Daoy (cell line): Measurements from ENCODE around the gene F10. TPM values are rescaled to one million over a fixed set of nuclear protein-coding genes. Genes with fewer than 3 reads are reported as not detected.

Source experiments
- DNase-seq: peaks from one replicate; pipeline ENCODE4 v3.0.0-alpha.2; 2015; ENCODE audit warnings: low read depth
- total RNA-seq: library from RNA; depleted of rRNA; stranded (reverse); fragments of >200 nt; shearing (Covaris generic); gene quantifications from 2 replicates; pipeline ENCODE4 v1.2.3, GENCODE V29; 2014

The F10 gene
- total RNA-seq, 1 experiment from 2014 or later: not detected

DNA sequence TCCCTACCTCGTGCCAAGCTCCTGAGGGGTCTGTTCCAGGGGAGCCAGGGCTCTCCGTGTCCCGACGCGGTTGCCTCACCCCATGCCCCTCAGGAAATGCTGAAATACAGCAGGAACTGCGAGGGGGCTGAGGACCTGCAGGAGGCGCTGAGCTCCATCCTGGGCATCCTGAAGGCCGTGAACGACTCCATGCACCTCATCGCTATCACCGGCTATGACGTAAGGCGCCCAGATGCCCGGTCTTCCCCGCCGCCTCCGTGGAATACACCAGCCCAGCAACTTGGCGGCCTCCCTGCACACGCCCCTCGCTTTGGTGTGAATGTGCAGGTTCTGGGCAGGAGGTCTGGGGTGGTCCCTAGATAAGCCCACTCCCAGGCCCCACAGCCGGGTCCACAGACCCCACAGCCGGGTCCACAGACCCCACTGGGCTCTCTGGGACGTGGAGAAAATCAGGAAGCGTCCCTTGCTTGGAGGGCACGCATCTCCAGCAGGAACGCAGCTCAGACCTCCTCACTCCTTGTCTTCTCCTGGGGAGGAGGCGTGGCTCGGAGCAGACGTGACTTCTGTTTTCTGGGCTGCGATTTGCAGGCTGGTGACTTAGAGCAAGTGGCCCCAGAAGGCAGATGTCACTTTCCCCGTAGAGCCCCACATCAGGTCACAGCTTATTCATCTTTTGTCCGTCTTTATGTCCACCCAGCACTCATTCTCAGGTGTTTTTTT, 36.4 kb upstream of the F10 start:
- DNase-seq: peak; percentile 24

DNA sequence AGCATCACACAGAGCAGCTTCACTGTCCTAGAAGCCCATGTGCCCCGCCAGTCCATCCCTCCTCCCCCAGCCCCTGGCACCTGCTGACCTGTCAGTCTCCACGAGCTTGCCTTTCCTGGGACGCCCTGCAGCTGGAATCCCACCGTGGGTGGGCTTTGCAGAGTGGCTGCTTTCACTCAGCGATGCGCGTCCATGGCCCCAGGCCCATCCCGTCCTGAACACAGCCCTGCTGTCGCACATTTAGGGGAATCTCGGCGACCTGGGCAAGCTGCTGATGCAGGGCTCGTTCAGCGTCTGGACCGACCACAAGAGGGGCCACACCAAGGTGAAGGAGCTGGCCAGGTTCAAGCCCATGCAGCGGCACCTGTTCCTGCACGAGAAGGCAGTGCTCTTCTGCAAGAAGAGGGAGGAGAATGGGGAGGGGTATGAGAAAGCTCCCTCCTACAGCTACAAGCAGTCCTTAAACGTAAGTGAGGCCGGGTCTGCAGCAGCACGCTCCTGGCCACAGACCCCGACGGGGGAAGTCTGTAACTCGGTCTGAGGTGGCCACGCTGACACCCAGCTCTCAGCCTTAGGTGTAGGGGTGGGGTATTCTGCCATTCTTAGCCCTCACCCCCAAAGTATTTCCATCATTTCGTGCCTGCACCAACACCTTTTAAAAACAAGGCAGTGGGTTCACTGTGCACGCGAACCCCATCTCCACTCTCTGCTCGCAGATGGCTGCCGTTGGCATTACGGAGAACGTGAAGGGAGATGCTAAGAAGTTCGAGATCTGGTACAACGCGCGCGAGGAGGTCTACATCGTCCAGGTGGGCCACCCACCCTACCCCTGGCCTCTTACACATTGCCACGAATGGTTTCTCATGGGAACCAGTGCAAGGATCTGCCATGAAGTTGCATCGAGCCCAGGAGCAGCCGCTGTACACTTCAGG, 35.3 kb upstream of the F10 start:
- no peak for DNase-seq

DNA sequence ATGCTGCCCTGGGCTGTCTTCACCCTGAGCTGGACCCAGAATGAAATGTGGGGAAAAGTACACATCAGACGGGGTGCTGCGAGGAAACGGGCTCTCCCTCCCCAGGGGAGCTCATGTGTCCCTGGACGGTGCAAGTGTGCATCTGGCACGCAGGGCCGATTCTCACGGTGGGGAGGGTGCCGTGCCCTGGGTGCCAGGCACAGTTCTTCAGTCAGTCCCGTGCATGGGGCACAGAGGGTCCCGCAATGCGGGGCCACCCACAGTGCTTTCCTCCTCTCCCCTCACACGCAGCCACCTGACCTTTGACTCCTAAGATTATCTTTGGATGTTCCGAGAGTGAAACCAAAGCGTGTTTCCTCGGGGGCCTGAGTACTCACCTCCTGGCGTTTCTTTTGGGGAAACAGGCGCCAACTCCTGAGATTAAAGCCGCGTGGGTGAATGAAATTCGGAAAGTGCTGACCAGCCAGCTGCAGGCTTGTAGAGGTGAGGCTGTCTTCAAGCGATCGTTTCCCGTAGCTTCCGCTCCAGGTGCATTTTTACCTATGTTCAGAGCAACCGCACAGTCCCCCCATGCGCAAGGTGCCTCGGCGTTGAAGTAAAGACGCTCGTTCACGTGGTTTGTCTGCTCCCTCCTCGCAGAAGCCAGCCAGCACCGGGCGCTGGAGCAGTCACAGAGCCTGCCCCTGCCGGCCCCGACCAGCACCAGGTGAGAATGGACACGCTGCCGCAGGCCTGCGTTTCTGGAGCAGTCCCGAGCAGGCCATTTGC, 34.5 kb upstream of the F10 start:
- no peak for DNase-seq

DNA sequence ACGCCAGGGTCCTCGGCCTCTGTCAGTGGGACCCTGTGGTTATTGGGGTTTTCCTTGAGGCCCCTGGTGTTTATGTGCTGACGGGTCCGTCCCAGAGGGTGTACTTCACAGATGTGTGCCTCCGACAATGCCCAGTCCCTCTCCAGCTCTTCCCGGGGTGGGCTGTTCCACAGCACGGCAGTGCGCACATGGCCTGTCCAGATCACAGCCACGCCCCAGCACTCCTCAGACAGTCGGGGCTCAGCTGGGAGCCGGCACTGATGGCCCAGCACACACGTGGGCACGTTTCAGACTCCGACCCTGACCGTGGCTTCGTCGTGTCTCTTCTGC, 33.9 kb upstream of the F10 start:
- no peak for DNase-seq

DNA sequence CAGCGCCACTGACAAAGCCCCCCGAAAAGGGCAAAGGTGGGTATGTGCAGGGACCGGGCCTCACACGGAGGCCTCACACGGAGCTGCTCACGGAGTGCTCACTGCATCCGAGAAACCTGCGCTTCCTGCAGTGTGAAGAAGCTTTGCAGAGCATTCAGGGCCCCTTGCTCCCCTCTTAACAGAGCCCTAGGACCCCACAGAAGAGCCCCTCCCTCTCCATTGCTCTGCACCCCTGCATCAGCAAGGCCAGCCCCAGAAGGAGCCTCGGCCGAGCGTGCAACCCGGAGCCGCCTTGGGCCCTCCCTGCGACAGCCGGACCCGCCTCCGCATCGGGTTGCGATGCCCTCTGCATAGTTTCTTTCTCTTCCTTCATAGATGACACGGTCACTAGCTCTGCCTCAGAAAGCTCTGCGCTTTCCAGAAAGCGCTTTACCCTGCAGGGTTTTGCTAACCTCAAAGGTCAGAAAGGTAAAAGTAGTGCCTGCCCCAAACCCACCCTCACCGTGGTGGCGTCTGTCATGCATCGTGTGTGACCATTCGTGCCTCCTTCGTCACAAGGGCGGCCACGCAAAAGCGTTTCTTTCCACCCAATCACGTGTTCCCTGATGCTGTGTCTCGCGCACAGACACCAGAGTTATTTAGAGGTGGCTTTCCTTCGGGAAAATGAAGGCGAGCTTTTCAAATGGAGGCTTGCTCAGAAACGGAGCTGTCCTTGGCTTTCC, 32.7 kb upstream of the F10 start:
- DNase-seq: no peak

DNA sequence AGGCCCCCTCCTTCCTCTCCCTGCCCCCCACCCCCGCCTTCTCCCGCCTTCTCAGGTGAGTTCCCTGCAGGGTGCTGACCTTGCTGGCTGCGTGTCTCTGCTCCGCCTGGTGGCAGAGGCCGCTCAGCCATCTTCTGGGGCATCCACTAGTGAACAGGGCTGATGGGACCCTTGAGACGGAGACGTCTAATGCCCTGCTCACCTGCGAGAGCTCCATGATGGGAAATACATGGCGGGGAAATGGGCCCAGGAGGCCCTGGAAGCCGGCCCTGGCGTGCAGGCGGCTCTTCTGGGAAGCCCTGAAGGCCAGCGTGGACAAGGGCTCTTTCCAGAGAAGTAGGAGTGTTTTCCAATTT, 32.2 kb upstream of the F10 start:
- no peak for DNase-seq

DNA sequence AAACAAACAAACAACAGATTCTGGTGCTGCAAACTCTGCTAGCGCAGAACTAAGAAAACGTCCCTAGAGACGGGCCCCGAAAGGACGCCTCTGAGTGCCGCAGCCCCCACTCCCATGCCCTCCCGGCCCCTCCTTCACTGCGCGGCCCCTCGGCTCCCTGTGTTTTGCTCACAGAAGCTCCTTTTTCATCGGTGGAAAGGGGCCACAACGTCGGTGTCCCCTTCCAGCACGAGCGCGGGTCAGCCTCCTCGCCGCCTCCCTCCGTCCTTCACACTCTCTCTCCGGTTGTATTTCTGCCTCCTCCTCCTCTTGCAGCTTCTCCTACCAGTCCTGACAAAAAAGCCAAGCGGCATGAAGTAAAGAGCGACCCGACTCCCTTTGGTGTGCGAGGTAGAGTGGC, 31.8 kb upstream of the F10 start:
- DNase-seq: no peak

DNA sequence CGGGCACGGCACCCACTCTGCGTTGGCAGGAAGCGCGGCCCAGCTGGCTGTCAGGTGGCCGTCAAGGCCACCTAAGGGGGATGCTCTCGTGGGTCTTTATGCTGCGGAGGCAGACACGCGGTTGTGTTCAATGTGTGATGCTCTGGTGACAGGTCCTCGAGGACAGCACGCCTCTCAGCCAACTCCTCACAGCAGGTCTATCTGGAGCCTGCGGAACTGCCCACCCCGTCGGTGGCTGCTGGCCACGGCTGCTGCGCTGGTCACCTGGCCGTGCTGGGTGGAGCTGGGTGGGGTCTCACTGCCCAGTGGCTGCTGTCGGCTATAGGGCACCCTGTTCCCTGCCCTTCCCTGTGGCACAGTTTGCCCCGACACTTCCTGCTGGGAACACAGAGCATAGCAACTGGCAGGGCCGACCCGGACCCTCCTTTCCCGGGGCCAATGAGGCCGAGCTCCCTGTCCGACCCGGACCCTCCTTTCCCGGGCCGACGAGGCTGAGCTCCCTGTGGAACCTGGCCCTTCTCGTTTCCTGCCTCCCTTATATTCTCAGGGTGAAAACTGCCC, 31.3 kb upstream of the F10 start:
- no peak for DNase-seq

DNA sequence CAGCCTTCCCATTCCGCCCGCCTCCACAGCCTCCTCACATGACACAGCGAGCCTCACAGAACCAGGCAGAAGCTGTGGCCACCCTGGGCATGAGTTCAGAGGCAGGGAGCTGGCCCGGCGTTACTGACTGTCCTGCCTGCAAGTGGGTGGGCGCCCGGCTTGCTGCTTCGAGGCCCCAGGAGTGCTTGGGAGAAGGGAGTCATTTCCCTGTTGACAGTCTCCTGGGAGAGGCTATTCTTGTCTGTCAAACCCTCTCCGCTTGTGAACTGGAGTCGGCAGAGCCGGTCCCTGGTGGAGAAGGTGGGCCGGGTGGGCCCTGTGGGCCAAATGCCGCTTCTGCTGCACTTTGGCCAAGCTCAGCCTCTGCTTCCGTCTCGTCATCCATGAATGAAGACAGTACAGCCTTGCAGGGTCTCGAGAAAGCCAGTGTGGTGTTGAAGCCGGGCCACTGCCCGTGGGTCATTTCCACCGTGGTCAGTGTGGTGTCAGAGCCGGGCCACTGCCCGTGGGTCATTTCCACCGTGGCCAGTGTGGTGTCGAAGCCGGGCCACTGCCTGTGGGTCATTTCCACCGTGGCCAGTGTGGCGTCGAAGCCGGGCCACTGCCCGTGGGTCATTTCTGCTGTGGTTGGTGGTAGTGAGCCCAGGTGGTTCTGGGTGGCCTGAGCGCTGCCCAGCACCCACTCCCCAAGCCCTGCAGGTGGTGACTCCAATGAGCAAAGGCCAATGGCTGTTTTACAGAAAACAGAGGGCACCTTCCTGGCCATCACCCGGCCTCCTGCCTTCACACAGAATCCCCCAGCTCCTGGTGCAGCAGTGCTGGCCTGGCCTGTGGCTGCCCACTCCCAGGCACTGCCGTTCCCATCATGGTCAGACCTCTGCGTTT, 30.5 kb upstream of the F10 start:
- DNase-seq: no peak

DNA sequence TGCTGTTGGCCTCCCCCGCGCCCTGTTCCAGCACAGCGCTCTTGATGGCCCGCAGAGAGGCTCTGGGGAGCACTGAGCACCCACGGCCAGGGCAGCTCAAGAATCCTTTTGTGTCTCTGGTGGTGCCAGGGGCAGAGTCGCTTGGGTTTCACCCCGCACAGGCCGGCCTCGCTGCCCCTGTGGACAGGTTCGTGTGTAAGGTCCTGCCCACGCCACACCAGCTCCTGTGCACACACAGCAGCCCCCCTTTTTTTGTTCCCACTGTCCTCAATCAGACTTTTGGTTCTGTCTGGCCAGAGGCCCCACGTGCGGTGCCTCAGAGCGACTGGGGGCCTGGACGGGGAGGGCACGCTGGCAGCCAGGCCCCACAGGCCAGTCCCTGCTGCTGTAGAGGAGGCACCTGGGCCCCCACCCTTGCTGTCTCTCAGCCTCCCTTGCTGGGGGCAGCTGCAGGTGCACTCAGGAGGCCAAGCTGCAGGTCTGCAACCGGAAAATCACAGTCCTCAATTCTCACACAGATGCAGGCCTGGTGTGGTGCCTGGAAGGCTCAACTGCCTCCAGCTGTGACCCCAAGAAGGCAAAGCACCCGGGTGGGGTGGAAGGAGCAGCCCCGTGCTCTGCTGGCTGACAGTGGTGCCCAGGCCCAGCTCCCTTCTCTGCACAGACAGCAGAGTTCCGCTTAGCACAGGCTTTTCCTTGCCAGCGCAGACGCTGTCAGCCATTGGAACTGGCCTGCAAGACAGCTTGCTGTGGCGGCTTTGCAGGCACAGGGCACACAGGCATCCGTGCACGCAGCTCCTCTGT, 29.6 kb upstream of the F10 start:
- no peak for DNase-seq

DNA sequence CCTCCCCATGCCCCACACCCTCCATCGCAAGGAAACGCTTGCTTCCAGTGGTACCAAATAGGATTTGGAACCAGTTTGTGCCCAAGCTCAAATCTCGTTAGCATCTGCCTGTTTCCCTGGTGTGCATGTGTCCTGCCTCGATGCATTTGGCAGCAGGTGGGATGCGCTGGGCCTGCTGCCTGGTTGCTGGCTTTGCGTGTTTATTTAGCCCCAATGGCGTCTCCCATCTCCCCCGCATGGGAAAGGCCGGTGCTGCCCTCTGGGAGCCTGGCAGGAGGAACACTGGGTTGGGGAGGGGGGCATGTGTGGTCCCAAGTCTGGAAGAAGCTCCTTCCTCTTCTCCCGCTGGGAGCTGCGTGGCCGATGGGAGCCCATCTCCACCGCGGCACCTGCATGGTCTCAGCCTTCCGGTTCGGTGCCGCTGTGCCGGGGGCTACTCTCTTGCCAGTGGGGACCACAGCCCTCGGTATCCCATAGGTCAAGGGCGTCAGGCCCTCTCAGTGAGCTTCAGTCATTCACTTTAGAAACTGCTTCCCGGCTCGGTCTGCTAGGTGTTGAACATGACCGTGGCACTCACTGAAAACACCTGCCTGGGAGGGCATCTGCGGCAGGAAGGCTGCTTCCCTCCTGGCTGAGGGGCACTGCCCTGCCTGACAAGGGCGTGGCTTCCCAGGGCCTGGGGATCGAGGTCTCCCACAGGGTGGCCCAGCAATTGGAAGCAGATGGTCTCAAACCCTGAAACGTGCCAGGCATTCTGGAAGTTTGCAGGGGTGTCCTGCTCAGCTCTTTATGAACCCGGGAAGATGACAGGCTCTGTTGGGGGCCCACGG, 28.8 kb upstream of the F10 start:
- DNase-seq: no peak

DNA sequence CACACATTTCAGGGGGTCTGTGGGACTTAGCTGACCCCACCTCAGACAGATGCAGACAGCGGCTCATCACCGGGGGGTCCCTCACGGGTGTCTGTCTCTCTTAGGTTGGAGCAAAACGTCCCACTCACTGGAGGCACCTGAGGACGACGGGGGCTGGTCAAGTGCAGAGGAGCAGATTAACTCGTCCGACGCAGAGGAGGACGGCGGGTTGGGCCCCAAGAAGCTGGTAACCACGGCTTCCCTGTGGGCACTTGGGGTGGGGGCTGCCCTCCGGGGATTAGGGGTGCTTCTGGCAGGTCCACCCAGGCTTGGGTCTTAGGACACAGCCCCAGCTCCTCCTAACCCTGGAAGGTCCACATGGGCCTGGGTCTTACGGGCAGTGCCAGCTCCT, 28.2 kb upstream of the F10 start:
- no peak for DNase-seq

DNA sequence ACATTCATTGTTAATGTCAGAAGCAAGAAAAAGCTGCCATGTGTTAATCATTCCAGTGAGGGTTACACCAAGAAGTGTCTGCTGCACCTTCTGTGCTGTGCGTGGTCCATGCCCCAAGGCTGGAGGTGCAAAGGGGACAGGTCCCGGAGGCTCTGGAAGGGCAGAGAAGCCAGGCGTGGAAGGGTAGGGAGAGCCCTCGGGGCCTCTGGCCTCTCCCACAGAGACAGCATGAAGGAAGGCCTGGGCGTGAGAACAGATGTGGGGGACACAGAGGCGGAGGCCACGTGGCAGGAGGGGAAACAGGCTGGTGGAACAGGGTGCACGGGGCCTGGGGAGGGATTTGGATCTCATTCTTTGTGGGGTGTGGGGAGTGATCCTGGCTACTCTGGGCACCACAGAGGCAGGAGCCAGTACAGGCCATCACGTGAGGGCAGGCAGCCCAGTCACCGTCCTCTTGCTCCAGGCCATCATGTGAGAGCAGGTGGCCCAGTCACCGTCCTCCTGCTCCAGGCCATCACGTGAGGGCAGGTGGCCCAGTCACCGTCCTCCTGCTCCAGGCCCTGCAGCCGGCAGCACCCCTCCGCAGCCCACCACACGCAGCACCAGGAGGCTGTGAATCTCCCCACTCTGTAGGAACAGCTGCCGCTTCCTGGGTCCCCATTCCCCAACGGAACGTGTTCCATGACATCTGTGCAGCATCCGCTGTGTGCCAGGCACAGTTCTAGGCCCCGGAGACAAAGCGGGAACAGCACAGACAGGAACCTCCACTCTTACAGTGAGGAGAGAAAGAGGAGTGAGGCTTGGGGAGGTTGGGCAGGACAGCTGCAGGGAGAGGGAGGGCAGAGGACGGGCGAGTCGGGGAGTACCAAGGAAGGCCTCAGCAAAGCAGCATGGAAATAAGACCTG, 27.2 kb upstream of the F10 start:
- no peak for DNase-seq

DNA sequence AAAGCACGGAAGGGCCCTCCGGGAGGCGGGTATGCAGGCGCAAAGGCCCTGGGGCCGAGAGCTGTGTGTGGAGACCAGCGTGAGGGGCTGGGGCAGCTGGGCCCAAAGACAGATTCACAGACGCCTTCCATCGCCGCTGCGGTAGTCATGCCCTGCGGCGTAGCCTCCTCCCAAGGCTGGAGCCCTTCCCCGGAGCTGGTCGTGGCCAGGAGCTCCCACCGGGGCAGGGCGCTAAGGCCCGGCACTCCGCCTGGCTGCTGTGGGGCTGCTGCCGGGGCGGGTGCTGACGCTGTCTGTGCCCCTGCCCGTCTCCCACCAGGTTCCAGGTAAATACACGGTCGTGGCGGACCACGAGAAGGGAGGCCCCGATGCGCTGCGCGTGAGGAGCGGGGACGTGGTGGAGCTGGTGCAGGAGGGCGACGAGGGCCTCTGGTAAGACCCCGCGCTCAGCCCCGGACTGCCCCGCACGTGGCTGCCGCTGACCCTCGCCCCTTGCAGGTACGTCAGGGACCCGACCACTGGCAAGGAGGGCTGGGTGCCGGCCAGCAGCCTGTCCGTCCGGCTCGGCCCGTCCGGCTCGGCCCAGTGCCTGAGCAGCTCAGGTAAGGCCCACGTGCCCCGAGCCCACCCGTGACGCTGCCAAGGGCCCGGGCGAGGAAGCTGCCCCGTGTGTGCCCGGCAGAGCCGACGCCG, 26.4 kb upstream of the F10 start:
- no peak for DNase-seq

DNA sequence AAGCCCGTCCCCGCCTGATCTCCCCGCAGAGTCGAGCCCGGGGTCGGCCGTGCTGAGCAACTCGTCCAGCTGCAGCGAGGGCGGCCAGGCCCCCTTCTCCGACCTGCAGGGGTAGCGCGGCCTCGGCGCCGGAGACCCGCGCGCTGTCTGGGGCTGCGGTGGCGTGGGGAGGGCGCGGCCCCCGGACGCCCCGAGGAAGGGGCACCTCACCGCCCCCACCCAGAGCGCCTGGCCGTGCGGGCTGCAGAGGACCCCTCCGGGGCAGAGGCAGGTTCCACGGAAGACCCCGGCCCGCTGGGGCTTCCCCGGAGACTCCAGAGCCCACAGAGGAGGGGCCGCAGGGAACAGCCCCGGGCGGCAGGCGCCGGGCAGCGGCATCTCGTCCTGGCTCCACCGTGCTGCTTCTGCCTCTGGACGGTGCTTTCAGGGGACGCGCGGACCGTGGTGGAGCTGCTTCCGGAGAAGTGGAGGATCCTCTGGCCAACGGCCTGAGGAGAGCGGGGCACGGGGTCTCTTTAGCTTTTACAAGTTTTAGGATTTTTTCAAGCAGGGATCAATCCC, 25.8 kb upstream of the F10 start:
- DNase-seq: no peak

DNA sequence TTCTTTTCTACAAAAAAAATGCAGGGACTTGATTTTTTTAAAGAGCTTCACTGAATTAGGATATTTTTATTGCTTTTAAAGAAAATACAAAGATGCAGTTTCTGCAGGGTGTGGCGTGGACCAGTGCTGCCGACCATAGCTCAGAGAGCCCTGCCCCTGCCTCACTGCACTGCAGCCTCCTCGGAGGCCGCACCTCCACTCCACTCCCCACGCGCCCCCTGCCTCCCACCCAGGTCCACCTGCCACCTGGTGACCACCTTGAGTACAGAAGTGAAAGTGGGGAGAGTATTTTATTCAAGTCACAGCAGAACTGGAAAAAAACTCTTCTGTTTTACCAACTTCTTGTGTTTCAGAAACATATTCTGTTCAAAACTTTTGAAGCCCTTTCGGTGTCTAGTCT, 24.9 kb upstream of the F10 start:
- no peak for DNase-seq

DNA sequence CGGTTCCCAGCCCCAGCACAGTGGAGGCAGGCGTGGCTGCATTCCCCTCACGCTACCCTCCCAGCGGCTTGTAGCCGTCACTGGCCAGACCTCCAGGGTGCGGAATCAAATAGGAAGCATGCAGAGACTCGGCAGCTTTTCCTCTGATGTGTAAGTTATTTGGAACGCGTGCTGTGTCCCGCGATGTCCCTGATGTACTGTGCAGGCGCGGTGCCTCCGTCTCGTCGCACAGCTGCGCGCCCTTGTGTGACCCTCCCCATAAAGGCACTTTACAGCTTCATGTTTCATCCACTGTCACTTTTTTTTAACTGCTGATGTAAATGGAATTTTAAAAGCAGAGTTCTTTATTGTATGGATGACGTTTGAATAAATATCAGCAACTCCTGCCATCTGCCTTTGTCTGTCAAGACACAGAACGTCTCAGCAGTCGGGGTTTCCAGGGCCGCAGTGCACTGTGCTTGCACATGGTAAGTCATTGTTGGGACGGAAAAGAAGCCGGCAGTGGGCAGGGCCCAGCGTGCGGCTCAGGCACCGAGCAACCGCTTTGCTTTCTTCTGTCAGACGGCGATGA, 24.4 kb upstream of the F10 start:
- DNase-seq: peak; percentile 55
